GM23338 (cell line): ENCODE data around the gene FAAP100. TPM values are rescaled to one million over a fixed set of nuclear protein-coding genes. Genes with fewer than 3 reads are reported as not detected.

Source experiments
- ATAC-seq: fragments of 200-7000 bp; cut with Tn5 transposase; 3 replicates; pipeline ENCODE4 v1.9.1; 2020
- DNase-seq: peaks from one replicate; pipeline ENCODE4 v3.0.0-alpha.2; 2015; ENCODE audit warnings: low spot score
- H2AFZ ChIP-seq: fragments of 200-600 bp; sonication (generic); 2 replicates; pipeline ENCODE4 v1.8.0; 2016; ENCODE audit warnings: antibody characterized with exemption, mild to moderate bottlenecking, moderate library complexity
- H3F3A ChIP-seq: fragments of 200-600 bp; sonication (generic); replicated peaks from 2 replicates; pipeline ENCODE4 v1.8.0; 2017; ENCODE audit warnings: antibody characterized with exemption, mixed run types, low read depth
- H3K27ac ChIP-seq: fragments of 200-600 bp; sonication (generic); 2 replicates; pipeline ENCODE4 v1.6.1; 2016; ENCODE audit warnings: low read depth
- H3K27me3 ChIP-seq: fragments of 200-600 bp; sonication (generic); 2 replicates; pipeline ENCODE4 v1.8.0; 2016; ENCODE audit warnings: mild to moderate bottlenecking, mixed run types, moderate library complexity; ENCODE audit not compliant: insufficient read depth
- H3K36me3 ChIP-seq: fragments of 200-600 bp; sonication (generic); 2 replicates; pipeline ENCODE4 v1.8.0; 2016; ENCODE audit warnings: mild to moderate bottlenecking; ENCODE audit not compliant: insufficient read depth
- H3K4me1 ChIP-seq: fragments of 200-600 bp; sonication (generic); 2 replicates; pipeline ENCODE4 v1.8.0; 2016; ENCODE audit warnings: mild to moderate bottlenecking, moderate library complexity; ENCODE audit not compliant: insufficient read depth
- H3K4me2 ChIP-seq: fragments of 200-600 bp; sonication (generic); 2 replicates; pipeline ENCODE4 v1.7.1; 2017; ENCODE audit warnings: mixed run types
- H3K4me3 ChIP-seq: fragments of 200-600 bp; sonication (generic); 2 replicates; pipeline ENCODE4 v1.6.1; 2016; ENCODE audit warnings: mixed run types
- H3K79me2 ChIP-seq: fragments of 200-600 bp; sonication (generic); replicated peaks from 2 replicates; pipeline ENCODE4 v1.8.0; 2017; ENCODE audit warnings: mild to moderate bottlenecking; ENCODE audit not compliant: insufficient read depth
- H3K9me2 ChIP-seq: fragments of 200-600 bp; sonication (generic); 2 replicates; pipeline ENCODE4 v1.8.0; 2017; ENCODE audit not compliant: insufficient read depth
- H4K20me1 ChIP-seq: fragments of 200-600 bp; sonication (generic); replicated peaks from 2 replicates; pipeline ENCODE4 v1.8.0; 2017; ENCODE audit warnings: mild to moderate bottlenecking; ENCODE audit not compliant: insufficient read depth
- H3K27ac Mint-ChIP-seq: 2 replicates; pipeline ENCODE4 v1.8.0; 2020; ENCODE audit warnings: inconsistent platforms, mild to moderate bottlenecking, moderate library complexity, mixed read lengths
- H3K27me3 Mint-ChIP-seq: 3 replicates; pipeline ENCODE4 v1.8.0; 2022; ENCODE audit warnings: low read depth, mild to moderate bottlenecking, moderate library complexity, mixed read lengths, inconsistent platforms; ENCODE audit not compliant: insufficient read depth, poor library complexity
- H3K36me3 Mint-ChIP-seq: 3 replicates; pipeline ENCODE4 v1.8.0; 2021; ENCODE audit warnings: low read depth, mild to moderate bottlenecking, inconsistent platforms, moderate library complexity, mixed read lengths
- H3K4me1 Mint-ChIP-seq: 3 replicates; pipeline ENCODE4 v1.8.0; 2020; ENCODE audit warnings: mild to moderate bottlenecking, inconsistent platforms, mixed read lengths
- H3K4me3 Mint-ChIP-seq: 3 replicates; pipeline ENCODE4 v1.8.0; 2021; ENCODE audit warnings: moderate library complexity, mild to moderate bottlenecking, inconsistent platforms, mixed read lengths
- H3K9me3 Mint-ChIP-seq: 3 replicates; pipeline ENCODE4 v1.8.0; 2020; ENCODE audit warnings: moderate library complexity, mild to moderate bottlenecking, inconsistent platforms, mixed read lengths
- CREB1 ChIP-seq: fragments of 250-450 bp; sonication (Bioruptor Pico); IDR thresholded peaks from 2 replicates; pipeline ENCODE4 v1.5.0; 2020; ENCODE audit warnings: low read depth, mild to moderate bottlenecking, moderate library complexity
- EZH2 ChIP-seq: fragments of 200-600 bp; sonication (generic); IDR thresholded peaks from one replicate; pipeline ENCODE4 v1.8.0; 2017; ENCODE audit warnings: antibody characterized with exemption, mild to moderate bottlenecking, low read depth; ENCODE audit not compliant: unreplicated experiment
- EZH2phosphoT487 ChIP-seq: fragments of 200-600 bp; sonication (generic); IDR thresholded peaks from one replicate; pipeline ENCODE4 v1.8.1; 2018; ENCODE audit warnings: antibody characterized with exemption; ENCODE audit not compliant: unreplicated experiment
- JUNB ChIP-seq: IDR thresholded peaks from one replicate; pipeline ENCODE4 v1.6.1; 2016; ENCODE audit warnings: antibody characterized with exemption; ENCODE audit not compliant: unreplicated experiment
- NANOG ChIP-seq: IDR thresholded peaks from 2 replicates; pipeline ENCODE4 v1.6.1; 2016; ENCODE audit warnings: antibody characterized with exemption, borderline replicate concordance
- POLR2AphosphoS5 ChIP-seq: IDR thresholded peaks from 2 replicates; pipeline ENCODE4 v1.6.1; 2016; ENCODE audit warnings: antibody characterized with exemption, low read depth
- STAT1 ChIP-seq: IDR thresholded peaks from one replicate; pipeline ENCODE4 v1.6.1; 2016; ENCODE audit warnings: antibody characterized with exemption; ENCODE audit not compliant: unreplicated experiment
- ZNF114 ChIP-seq: fragments of 250-450 bp; sonication (Bioruptor Pico); IDR thresholded peaks from 2 replicates; pipeline ENCODE4 v1.5.0; 2020; ENCODE audit warnings: mild to moderate bottlenecking, moderate library complexity
- ZNF331 ChIP-seq: fragments of 250-450 bp; sonication (Bioruptor Pico); IDR thresholded peaks from 2 replicates; pipeline ENCODE4 v1.5.0; 2020; ENCODE audit warnings: low read depth, mild to moderate bottlenecking, moderate library complexity
- polyA plus RNA-seq: library from polyadenylated mRNA; unstranded; fragments of >200 nt; fragmentation: Nextera tagmentation; extraction: Ambion mirVana; gene quantifications from 2 replicates; pipeline ENCODE4 v1.2.1, GENCODE V29; 2016
- total RNA-seq: library from RNA; depleted of rRNA; stranded (reverse); fragments of >200 nt; shearing (Covaris generic); gene quantifications from 2 replicates; pipeline ENCODE4 v1.2.3, GENCODE V29; 2014
- TF ChIP-seq, protein P1 (sequence below): IDR thresholded peaks from 2 replicates; pipeline ENCODE4 v1.6.1; 2016; ENCODE audit warnings: antibody characterized with exemption
- TF ChIP-seq, protein P2 (sequence below): IDR thresholded peaks from one replicate; pipeline ENCODE4 v1.6.1; 2018; ENCODE audit warnings: antibody characterized with exemption; ENCODE audit not compliant: unreplicated experiment
- TF ChIP-seq, protein P3 (sequence below), 2 experiments: fragments of 200-600 bp in 1 of 2; sonication (generic) in 1 of 2; conservative IDR thresholded peaks; 2 replicates each; pipeline versions ENCODE4 v1.5.1 to v1.6.1; 2016 to 2017; ENCODE audit warnings: antibody characterized with exemption in 2 of 2, low read depth in 2 of 2, mild to moderate bottlenecking in 2 of 2, moderate library complexity in 1 of 2
- TF ChIP-seq, protein P4 (sequence below): fragments of 250-450 bp; sonication (Bioruptor Pico); IDR thresholded peaks from 2 replicates; pipeline ENCODE4 v1.5.0; 2020; ENCODE audit warnings: mild to moderate bottlenecking, moderate library complexity

The FAAP100 gene
- total and polyA plus RNA-seq, 2 experiments from 2014 or later = 16.0 to 50.5 TPM

DNA sequence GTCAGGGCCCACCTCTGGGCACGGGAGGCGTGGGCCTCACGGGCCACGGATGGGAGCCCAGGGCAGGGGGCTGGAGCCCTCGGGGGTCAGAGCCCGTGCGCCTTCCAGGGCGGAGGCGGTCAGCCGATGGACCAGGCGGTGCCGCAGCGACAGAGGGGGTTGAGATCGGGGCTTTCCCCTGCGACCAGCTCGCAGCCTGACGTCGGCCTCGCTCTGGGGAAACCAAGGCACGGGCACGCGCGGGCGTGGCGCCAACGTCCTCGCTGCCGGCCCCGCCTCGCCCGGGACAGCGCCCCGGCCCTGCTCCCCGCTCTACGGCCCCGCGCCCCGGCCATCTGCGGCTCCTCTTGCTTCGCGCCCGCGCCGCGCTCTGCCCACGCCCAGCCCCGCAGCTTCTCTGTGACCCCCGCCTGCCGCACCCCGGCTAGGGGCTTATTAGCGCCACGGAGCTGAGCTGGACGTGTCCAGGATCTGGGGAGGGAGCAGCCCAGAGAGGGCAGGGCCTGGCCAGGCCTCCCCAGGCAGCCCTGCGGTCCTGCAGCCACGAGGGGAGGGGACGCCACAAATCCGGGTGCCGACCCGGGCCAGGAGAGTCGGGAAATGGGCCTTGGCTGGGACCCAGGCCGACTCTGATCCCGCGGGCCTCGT, 53.1 kb downstream of the FAAP100 start:
- Mint-ChIP-seq H3K27ac (no peak overlapping the region), H3K9me3 (no peaks in the 10 kb centered on the region), H3K27me3 (peaks cover 5% of the 10 kb centered on the region), H3K36me3 (no peaks in the 10 kb centered on the region), H3K4me1 (0 out of 3 replicates have a peak, but pooled peaks cover 3% of the 10 kb centered on the region), H3K4me3 (no peak overlapping the region)
- no peaks in the 10 kb centered on the region for H3K79me2 ChIP-seq
- no peaks in the 10 kb centered on the region for H3K27me3 ChIP-seq
- no peak overlapping the region for H3K4me3 ChIP-seq
- TF ChIP-seq STAT1 = no peak
- TF ChIP-seq, protein P1, sequence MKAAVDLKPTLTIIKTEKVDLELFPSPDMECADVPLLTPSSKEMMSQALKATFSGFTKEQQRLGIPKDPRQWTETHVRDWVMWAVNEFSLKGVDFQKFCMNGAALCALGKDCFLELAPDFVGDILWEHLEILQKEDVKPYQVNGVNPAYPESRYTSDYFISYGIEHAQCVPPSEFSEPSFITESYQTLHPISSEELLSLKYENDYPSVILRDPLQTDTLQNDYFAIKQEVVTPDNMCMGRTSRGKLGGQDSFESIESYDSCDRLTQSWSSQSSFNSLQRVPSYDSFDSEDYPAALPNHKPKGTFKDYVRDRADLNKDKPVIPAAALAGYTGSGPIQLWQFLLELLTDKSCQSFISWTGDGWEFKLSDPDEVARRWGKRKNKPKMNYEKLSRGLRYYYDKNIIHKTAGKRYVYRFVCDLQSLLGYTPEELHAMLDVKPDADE = no peak
- TF ChIP-seq NANOG = no peak
- TF ChIP-seq, protein P2, sequence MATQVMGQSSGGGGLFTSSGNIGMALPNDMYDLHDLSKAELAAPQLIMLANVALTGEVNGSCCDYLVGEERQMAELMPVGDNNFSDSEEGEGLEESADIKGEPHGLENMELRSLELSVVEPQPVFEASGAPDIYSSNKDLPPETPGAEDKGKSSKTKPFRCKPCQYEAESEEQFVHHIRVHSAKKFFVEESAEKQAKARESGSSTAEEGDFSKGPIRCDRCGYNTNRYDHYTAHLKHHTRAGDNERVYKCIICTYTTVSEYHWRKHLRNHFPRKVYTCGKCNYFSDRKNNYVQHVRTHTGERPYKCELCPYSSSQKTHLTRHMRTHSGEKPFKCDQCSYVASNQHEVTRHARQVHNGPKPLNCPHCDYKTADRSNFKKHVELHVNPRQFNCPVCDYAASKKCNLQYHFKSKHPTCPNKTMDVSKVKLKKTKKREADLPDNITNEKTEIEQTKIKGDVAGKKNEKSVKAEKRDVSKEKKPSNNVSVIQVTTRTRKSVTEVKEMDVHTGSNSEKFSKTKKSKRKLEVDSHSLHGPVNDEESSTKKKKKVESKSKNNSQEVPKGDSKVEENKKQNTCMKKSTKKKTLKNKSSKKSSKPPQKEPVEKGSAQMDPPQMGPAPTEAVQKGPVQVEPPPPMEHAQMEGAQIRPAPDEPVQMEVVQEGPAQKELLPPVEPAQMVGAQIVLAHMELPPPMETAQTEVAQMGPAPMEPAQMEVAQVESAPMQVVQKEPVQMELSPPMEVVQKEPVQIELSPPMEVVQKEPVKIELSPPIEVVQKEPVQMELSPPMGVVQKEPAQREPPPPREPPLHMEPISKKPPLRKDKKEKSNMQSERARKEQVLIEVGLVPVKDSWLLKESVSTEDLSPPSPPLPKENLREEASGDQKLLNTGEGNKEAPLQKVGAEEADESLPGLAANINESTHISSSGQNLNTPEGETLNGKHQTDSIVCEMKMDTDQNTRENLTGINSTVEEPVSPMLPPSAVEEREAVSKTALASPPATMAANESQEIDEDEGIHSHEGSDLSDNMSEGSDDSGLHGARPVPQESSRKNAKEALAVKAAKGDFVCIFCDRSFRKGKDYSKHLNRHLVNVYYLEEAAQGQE = no peak
- no peak for TF ChIP-seq EZH2phosphoT487
- no peak for TF ChIP-seq ZNF331
- TF ChIP-seq, protein P3, sequence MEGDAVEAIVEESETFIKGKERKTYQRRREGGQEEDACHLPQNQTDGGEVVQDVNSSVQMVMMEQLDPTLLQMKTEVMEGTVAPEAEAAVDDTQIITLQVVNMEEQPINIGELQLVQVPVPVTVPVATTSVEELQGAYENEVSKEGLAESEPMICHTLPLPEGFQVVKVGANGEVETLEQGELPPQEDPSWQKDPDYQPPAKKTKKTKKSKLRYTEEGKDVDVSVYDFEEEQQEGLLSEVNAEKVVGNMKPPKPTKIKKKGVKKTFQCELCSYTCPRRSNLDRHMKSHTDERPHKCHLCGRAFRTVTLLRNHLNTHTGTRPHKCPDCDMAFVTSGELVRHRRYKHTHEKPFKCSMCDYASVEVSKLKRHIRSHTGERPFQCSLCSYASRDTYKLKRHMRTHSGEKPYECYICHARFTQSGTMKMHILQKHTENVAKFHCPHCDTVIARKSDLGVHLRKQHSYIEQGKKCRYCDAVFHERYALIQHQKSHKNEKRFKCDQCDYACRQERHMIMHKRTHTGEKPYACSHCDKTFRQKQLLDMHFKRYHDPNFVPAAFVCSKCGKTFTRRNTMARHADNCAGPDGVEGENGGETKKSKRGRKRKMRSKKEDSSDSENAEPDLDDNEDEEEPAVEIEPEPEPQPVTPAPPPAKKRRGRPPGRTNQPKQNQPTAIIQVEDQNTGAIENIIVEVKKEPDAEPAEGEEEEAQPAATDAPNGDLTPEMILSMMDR (conservative IDR thresholded peaks at IDR 0.05; ENCODE audit: low read depth in 2 of 2) = no peak
- TF ChIP-seq POLR2AphosphoS5 = no peak
- TF ChIP-seq ZNF114 (CRISPR knock-in tag) = no peak
- no peak for TF ChIP-seq EZH2
- TF ChIP-seq JUNB = no peak
- no peak for TF ChIP-seq CREB1 (CRISPR knock-in tag)
- TF ChIP-seq, protein P4, sequence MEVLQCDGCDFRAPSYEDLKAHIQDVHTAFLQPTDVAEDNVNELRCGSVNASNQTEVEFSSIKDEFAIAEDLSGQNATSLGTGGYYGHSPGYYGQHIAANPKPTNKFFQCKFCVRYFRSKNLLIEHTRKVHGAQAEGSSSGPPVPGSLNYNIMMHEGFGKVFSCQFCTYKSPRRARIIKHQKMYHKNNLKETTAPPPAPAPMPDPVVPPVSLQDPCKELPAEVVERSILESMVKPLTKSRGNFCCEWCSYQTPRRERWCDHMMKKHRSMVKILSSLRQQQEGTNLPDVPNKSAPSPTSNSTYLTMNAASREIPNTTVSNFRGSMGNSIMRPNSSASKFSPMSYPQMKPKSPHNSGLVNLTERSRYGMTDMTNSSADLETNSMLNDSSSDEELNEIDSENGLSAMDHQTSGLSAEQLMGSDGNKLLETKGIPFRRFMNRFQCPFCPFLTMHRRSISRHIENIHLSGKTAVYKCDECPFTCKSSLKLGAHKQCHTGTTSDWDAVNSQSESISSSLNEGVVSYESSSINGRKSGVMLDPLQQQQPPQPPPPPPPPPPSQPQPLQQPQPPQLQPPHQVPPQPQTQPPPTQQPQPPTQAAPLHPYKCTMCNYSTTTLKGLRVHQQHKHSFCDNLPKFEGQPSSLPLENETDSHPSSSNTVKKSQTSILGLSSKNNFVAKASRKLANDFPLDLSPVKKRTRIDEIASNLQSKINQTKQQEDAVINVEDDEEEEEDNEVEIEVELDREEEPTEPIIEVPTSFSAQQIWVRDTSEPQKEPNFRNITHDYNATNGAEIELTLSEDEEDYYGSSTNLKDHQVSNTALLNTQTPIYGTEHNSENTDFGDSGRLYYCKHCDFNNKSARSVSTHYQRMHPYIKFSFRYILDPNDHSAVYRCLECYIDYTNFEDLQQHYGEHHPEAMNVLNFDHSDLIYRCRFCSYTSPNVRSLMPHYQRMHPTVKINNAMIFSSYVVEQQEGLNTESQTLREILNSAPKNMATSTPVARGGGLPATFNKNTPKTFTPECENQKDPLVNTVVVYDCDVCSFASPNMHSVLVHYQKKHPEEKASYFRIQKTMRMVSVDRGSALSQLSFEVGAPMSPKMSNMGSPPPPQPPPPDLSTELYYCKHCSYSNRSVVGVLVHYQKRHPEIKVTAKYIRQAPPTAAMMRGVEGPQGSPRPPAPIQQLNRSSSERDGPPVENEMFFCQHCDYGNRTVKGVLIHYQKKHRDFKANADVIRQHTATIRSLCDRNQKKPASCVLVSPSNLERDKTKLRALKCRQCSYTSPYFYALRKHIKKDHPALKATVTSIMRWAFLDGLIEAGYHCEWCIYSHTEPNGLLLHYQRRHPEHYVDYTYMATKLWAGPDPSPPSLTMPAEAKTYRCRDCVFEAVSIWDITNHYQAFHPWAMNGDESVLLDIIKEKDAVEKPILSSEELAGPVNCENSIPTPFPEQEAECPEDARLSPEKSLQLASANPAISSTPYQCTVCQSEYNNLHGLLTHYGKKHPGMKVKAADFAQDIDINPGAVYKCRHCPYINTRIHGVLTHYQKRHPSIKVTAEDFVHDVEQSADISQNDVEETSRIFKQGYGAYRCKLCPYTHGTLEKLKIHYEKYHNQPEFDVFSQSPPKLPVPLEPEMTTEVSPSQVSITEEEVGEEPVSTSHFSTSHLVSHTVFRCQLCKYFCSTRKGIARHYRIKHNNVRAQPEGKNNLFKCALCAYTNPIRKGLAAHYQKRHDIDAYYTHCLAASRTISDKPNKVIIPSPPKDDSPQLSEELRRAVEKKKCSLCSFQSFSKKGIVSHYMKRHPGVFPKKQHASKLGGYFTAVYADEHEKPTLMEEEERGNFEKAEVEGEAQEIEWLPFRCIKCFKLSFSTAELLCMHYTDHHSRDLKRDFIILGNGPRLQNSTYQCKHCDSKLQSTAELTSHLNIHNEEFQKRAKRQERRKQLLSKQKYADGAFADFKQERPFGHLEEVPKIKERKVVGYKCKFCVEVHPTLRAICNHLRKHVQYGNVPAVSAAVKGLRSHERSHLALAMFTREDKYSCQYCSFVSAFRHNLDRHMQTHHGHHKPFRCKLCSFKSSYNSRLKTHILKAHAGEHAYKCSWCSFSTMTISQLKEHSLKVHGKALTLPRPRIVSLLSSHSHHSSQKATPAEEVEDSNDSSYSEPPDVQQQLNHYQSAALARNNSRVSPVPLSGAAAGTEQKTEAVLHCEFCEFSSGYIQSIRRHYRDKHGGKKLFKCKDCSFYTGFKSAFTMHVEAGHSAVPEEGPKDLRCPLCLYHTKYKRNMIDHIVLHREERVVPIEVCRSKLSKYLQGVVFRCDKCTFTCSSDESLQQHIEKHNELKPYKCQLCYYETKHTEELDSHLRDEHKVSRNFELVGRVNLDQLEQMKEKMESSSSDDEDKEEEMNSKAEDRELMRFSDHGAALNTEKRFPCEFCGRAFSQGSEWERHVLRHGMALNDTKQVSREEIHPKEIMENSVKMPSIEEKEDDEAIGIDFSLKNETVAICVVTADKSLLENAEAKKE (CRISPR knock-in tag) = no peak
- peak overlapping the region; percentile 23; the same call in 1 of the 2 replicates for H2AFZ ChIP-seq
- no peak overlapping the region for H3K4me2 ChIP-seq
- 0 out of 2 replicates have a peak, but pooled peaks cover 6% of the 10 kb centered on the region for H3F3A ChIP-seq
- no peaks in the 10 kb centered on the region for H3K36me3 ChIP-seq
- H3K27ac ChIP-seq = no peak overlapping the region
- DNase-seq = no peak
- H4K20me1 ChIP-seq = no peaks in the 10 kb centered on the region
- no peaks in the 10 kb centered on the region for H3K9me2 ChIP-seq
- peaks cover 6% of the 10 kb centered on the region; the same call in 1 of the 2 replicates for H3K4me1 ChIP-seq
- peak; percentile 57 for ATAC-seq
